Breast epithelium (tissue), 3 donors: ENCODE measurements around the gene CLCA4.

Source experiments
- POLR2A ChIP-seq: fragments of 450-650 bp; IDR thresholded peaks from one replicate; pipeline ENCODE4 v1.6.1; 2016; ENCODE audit warnings: antibody characterized with exemption, mild to moderate bottlenecking, moderate library complexity
- POLR2AphosphoS5 ChIP-seq, 3 donors: sonication (generic); formaldehyde crosslinking; IDR thresholded peaks; one replicate each; pipeline ENCODE4 v1.6.1; 2017; ENCODE audit warnings: antibody characterized with exemption in 3 of 3
- TF ChIP-seq, protein P1 (sequence below), 3 donors: fragments of 450-650 bp; IDR thresholded peaks; one replicate each; pipeline ENCODE4 v1.5.1; 2016 to 2017; ENCODE audit warnings: antibody characterized with exemption in 3 of 3, mild to moderate bottlenecking in 3 of 3, moderate library complexity in 3 of 3

DNA sequence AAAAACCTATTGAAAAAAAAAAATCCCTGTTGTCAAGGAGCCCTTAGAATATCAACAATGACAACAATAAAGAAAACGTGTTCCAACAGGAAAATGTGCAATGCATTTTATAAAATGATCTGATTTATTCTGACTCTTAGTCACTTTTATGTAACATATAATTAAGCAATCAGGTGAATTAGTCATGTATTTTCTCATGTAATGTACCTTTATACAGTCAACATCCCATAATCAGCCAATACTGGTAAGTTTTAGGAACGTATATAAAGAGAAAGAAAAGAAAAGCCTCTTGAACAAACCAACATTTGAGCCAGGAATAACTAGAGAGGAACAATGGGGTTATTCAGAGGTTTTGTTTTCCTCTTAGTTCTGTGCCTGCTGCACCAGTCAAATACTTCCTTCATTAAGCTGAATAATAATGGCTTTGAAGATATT lies at the start of gene CLCA4:
- no peak for TF ChIP-seq POLR2A
- TF ChIP-seq, protein P1, sequence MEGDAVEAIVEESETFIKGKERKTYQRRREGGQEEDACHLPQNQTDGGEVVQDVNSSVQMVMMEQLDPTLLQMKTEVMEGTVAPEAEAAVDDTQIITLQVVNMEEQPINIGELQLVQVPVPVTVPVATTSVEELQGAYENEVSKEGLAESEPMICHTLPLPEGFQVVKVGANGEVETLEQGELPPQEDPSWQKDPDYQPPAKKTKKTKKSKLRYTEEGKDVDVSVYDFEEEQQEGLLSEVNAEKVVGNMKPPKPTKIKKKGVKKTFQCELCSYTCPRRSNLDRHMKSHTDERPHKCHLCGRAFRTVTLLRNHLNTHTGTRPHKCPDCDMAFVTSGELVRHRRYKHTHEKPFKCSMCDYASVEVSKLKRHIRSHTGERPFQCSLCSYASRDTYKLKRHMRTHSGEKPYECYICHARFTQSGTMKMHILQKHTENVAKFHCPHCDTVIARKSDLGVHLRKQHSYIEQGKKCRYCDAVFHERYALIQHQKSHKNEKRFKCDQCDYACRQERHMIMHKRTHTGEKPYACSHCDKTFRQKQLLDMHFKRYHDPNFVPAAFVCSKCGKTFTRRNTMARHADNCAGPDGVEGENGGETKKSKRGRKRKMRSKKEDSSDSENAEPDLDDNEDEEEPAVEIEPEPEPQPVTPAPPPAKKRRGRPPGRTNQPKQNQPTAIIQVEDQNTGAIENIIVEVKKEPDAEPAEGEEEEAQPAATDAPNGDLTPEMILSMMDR (IDR thresholded peaks at IDR 0.05) = no peak
- no peak for TF ChIP-seq POLR2AphosphoS5 (IDR thresholded peaks at IDR 0.05)
